BJ (cell line): ENCODE measurements around the gene NAE1. TPM values are rescaled to one million over a fixed set of nuclear protein-coding genes. Genes with fewer than 3 reads are reported as not detected.

Experiments used
- CTCF ChIA-PET: fragments of 350-600 bp; formaldehyde crosslinking; extraction: SDS; loops from one replicate; lab custom pipeline; 2021; ENCODE audit warnings: antibody characterized with exemption, inconsistent platforms; lab: Yijun Ruan, JAX
- POLR2A ChIA-PET: fragments of 300-600 bp; sonication (Branson Sonifier 250); formaldehyde crosslinking; extraction: SDS; loops from one replicate; lab custom pipeline; 2021; ENCODE audit warnings: antibody characterized with exemption; lab: Charles Lee
- DNase-seq: peaks from one replicate; pipeline ENCODE4 v3.0.0-alpha.2; 2011; ENCODE audit warnings: low read depth
- H3K27me3 ChIP-seq: 2 replicates; pipeline ENCODE4 v1.6.0; 2011; ENCODE audit warnings: low read length; ENCODE audit not compliant: control insufficient read depth, insufficient read depth
- H3K36me3 ChIP-seq: 2 replicates; pipeline ENCODE4 v1.5.1; 2011; ENCODE audit warnings: low read length; ENCODE audit not compliant: control insufficient read depth, insufficient read depth
- H3K4me3 ChIP-seq: 2 replicates; pipeline ENCODE4 v1.5.1; 2011; ENCODE audit warnings: low read depth, mild to moderate bottlenecking, control low read depth, low read length
- CTCF ChIP-seq: IDR thresholded peaks from 2 replicates; pipeline ENCODE4 v1.5.1; 2011; ENCODE audit warnings: low read depth, mild to moderate bottlenecking, control low read depth, inconsistent platforms, low read length, moderate library complexity; ENCODE audit not compliant: insufficient read depth
- polyA plus RNA-seq: library from polyadenylated mRNA; depleted of rRNA; stranded (reverse); fragments of >200 nt; gene quantifications from 2 replicates; pipeline ENCODE4 v1.2.3, GENCODE V29; 2011

The NAE1 gene
- polyA plus RNA-seq, 1 experiment, result 27.3 TPM

GRCh38 chr16:66856801-66857200 lies 26.0 kb upstream of the NAE1 start:
- no peak overlapping the region for H3K4me3 ChIP-seq
- TF ChIP-seq CTCF, result no peak
- ChIA-PET CTCF (interaction anchor here (1.3 to 4.0 kb wide), 5 partner anchors 11 to 27 kb away, joined by 3 to 28 read pairs (median 8); partner anchors contain the start of genes CA7 and NAE1), POLR2A (no interaction called here)
- H3K27me3 ChIP-seq, result no peaks in the 10 kb centered on the region
- no peaks in the 10 kb centered on the region for H3K36me3 ChIP-seq
- DNase-seq, result no peak

DNA sequence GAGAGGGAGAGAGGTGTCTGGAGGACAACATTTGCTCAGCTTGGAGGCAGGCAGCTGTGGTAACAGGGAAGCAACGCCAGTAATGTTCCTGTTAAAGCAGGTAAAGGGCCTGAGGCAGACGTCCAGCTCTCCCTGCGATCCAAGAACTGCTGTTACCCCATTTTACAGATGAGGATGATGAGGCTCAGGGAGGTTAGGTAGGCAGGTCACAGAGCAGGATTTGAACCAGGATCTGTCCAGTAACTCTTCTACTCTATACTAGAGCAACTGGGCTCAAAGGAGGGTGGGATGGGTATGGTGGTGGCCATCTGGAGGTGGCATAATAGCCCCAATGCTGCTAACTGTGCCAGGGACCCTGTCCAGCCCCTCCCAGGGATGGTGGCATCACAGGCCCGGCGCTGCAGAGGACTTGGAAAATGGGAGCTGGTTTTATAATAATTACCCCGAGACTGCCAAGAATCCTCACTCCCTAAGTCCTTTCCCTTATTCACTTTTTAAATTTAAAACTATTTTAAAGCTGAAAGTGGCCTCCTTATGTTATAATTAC lies 25.5 kb upstream of the NAE1 start:
- Histone ChIP-seq H3K27me3 (no peaks in the 10 kb centered on the region; the same call in 1 of the 2 replicates), H3K4me3 (no peak overlapping the region), H3K36me3 (no peaks in the 10 kb centered on the region)
- CTCF ChIA-PET, result interaction anchor here (0.6 to 4.0 kb wide), 6 partner anchors 12 to 240 kb away, joined by 3 to 28 read pairs (median 6); partner anchors contain the start of genes CA7 and NAE1
- POLR2A ChIA-PET, result no interaction called here
- no peak for DNase-seq
- TF ChIP-seq CTCF, result no peak

DNA sequence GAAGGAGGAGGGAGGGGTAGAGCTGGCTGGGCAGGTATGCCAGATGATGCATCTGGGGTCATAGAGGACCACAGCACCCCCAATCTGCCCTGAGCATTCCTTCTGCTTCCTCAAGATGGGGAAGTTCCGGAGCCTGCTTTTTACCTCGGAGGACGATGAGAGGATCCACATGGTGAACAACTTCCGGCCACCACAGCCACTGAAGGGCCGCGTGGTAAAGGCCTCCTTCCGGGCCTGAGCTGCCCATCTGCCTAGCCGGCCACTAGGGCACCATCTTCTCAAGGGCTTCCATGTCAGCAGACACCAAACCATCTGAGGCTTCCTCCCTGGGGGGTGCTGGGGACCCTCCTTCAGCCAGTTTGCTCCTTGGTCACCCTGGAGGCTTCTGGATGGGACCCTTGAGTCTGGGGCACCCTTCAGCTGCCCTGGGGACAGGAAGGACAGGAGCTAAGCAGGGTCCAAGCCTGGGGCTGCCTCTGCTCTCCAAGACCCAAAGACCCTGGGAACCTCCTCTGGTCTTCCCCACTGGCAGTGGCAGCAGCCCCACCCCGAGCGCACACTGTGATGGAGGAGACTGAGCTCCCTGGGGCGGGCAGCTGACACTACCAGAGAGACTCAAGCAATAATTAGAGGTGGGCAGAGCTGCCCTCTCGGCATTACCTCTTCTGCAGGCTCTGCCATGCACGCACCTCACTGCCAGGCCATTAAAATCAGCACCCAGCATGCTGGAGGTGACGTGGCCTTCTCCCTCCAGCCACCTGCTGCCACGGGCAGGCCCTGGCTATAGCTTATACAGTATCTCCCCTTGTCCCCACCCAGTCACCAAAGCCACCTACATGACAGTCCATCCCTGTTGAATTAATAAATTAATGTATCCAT lies 22.7 kb upstream of the NAE1 start:
- no peak overlapping the region for H3K4me3 ChIP-seq
- DNase-seq, result no peak
- TF ChIP-seq CTCF, result no peak
- ChIA-PET CTCF (interaction anchor here (1.0 to 3.7 kb wide), 4 partner anchors 15 to 296 kb away, joined by 3 to 19 read pairs (median 4); partner anchors contain the start of gene NAE1), POLR2A (no interaction called here)
- H3K36me3 ChIP-seq, result no peaks in the 10 kb centered on the region
- peaks cover 4% of the 10 kb centered on the region for H3K27me3 ChIP-seq

DNA sequence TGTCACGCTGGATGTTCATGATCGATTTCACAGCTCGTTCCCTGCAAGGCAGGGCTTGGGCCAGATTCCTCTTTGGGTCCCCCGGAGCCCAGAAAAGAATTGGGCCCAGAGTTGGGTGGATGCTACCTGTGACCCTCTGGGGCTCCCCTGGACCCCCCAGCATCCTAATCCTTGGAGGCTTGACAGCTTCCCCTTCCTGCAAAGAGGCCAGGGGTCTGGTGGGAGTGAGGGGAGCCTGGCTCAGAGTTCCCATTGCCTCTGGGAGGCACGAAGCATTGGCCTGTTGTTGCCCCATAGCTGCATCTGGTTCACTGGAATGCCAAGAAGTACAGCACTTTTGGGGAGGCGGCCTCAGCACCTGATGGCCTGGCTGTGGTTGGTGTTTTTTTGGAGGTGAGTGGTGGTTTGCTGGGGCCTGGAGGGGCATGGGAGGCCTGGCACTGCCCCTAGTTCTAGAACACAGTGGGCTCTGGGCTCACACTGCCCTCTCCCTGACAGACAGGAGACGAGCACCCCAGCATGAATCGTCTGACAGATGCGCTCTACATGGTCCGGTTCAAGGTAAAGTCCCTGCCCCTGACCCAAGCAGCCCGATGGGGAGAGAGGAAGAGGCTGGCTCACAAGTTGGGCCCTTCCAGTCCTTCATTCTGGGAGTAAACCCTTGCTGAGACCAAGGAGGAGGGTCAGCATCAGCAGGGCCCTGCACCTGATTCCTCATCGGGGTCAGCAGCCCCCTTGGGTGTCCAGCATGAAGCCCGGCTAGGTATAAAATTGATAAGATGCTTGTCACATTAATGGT lies 20.6 kb upstream of the NAE1 start:
- Histone ChIP-seq H3K27me3 (peaks cover 17% of the 10 kb centered on the region), H3K4me3 (no peak overlapping the region), H3K36me3 (no peaks in the 10 kb centered on the region)
- no peak for DNase-seq
- ChIA-PET POLR2A (no interaction called here), CTCF (interaction anchor here (0.9 to 3.7 kb wide), 4 partner anchors 17 to 21 kb away, joined by 3 to 19 read pairs (median 4); partner anchors contain the start of gene NAE1)
- no peak for TF ChIP-seq CTCF
